NCI-H187 treated with DMSO at 0.1 percent for 48 hours (cell line): ENCODE measurements around the gene SEMA3E.
"Not testable (repeated sequence)": the region's sequence is repeated elsewhere in the genome, so short reads cannot be mapped to it uniquely, and the experiment has no call there.

Experiments used
- DNase-seq: peaks from one replicate; lab custom pipeline; 2025; lab: John Stamatoyannopoulos, UW

SEMA3E gene

DNA sequence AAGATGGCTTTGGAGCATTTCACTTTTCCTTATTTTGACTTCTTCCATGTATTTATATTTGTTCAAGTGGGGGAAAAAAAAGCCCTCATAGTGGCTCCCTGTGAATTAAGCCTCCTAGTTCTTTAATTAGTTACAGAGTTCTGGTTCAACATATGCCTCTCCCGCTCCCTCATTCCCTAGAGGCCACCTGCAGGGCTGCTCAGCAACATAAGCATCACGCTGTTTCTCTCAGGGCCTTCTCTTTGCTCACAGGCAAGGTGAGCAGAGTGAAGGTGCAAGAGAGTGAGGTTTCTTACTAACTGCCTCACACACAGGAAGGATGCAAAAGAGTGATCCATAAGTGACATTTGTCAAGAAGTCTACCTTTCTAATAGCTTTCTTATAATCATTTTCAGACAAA, 196.7 kb downstream of the SEMA3E start:
- no peak for DNase-seq

DNA sequence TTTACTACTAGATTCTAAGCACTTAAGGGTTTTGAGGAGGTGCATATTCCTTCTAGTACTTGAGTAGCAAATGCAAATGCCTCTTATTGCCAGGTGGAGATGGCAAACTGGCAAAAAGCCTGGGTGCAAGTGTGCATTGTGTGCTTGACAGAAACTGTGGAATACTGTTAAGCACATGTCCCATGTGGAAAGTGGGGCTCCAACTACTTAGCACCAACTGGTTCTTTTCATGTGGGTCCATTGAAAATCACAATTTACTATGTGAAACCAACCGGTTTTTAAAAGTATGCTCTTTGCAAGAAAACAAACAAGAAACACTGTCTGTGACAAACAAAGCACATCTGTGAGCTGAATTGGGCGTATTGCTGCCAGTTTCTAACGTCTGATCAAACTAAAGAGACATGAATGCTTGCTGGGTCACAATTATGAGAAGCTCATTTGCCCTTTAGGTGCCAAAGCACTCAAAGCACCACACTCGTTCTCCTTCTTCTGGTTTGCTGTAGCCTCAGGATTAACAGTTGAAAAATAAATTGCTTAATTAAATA, 197.4 kb downstream of the SEMA3E start:
- DNase-seq = no peak

DNA sequence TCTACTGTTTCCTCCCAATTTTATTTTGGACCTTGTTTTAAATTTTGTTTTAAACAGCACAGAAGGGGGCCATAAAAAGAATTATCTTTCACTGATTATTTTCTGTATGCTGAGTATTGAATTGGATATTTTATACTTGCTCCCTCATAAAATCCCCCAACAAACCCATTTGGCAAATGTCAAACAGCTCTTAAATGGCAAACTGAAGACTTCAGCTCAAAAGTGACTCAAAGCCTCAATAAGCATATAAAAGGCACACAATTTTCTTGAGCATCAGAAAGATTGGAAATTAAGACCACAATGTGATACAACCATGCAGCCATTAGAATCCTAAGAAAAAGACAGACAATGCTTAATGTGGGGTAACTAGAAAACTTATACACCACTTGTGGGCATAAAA, 199.2 kb downstream of the SEMA3E start:
- no peak for DNase-seq

DNA sequence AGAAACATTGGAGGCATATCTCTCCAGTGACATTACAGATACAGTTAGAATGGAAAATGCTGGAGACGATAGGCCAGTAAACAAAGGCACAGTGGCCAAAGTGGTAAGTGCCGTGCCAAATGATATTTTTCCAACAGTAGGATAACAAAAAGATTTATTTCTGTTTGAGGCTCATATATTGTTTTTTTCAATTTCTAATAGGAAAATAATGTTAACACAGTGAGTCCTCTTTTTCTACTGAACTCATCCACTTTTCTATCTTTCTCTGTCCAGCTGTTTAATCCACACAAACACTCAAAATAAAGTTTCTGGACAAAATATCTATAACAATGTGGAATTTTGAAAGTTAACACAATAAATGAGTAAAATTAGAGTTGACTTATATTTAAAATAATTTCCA, 201.3 kb downstream of the SEMA3E start:
- DNase-seq = no peak

DNA sequence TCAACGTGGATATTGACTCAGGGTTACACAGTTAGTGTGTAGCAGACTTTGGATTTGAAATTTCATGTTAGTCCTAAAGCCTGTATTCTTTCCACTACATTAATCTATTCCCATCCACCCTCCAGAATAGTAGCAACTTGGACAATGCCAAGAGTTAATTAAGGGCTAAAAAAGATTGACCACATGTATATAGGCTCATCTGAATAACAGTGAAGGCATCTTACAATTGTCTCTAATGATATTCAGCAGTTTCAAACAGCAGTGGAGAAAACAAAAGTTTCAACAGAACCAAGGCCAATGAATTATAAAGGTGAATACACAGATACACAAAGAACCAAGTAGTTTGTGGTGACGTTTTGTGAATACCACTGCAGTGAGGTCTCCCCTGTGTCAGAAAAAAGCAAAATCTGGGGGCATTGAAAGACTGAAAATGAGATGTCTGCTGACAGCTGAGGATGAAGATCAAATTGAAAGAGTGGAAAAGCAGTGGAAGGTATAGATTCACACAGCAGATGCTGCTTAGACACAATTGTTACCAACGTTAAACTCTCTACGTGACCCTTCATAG, 202.8 kb downstream of the SEMA3E start:
- DNase-seq = no peak

DNA sequence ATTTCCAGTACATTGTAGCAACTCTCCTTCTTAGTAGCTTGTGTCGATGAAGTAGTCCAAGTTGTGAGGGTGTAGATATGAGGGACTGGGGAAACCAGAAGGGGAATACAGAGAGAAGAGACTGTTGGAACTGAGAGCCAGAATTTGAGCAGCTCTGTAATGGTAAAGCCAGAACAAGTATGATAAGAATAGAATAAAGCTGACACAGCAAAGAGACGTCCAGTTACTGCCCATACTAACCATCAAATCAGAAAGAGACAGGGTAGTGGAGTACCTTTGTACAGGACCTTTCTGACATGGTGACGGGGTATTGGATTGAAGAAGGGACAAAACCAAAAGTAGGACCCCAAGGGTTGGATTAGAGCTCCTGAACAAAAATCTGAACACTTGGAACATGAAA, 206.0 kb downstream of the SEMA3E start:
- DNase-seq = no peak

DNA sequence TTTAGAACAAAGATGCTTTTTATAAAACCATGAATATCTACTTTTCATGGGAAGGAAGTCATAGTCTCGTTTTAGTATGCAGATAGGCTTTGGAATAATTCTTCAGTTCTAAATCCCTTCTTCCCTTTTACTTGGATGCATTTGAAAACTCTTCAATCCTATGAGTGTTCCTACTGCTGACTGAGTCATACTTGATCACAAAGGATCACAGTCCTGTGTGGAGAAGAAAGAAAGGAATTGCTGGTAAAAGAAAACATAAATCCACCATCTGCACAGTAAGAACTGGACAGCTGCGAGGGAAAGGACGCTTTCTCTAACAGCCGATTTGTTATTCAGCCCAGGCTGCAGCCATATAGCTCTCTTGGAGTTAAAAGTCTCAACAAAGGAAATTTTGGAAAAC, 209.9 kb downstream of the SEMA3E start:
- DNase-seq = no peak

DNA sequence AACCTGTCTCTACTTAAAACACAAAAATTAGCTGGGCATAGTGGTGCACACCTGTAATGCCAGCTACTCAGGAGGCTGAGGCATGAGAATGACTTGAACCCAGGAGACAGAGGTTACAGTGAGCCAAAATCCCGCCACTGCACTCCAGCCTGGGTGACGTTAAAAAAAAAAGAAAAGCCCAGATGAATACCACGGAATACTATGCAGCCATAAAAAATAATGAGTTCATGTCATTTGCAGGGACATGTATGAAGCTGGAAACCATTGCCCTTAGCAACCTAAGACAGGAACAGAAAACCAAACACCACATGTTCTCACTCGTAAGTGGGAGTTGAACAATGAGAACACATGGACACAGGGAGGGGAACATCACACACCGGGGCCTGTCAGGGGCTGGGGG, 218.7 kb downstream of the SEMA3E start:
- not testable (repeated sequence) for DNase-seq

DNA sequence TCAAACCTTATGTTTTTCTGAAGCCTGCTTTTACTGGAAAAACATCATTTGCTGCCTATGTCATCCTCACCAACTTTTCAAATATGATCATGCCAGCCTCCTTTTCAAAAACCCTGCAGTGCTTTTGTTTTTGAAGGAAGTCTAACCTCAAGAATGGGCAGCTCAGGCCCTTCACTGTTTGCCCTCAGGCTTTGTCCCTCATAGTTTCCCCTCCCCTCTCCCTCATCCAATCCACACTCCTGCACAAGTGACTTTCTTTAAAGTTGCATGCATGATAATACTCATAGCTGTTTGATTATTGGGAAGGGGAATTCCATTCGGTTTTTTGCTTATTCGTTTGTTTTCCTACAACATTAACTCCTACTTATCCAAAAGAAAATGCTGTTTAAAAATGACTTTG, 219.4 kb downstream of the SEMA3E start:
- DNase-seq = no peak

DNA sequence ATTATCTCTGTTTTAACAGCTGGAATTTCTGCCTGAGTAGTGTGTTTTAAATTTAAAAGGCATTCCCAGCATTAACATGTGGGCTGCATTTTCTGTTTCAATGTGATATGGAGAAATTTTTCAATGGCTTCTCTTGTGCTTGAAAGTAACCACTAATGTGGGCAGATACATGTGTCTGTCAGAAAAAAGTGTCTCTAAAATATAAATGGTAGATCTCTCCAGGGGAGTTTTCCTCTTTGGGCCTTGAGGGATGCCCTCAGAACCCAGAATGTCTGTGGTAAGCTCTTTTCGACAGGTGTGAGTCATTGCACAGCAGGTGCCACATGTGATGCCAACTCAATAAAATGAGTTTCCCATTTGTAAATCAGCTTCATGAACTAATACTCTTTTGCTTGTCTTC, 221.1 kb downstream of the SEMA3E start:
- DNase-seq = no peak

DNA sequence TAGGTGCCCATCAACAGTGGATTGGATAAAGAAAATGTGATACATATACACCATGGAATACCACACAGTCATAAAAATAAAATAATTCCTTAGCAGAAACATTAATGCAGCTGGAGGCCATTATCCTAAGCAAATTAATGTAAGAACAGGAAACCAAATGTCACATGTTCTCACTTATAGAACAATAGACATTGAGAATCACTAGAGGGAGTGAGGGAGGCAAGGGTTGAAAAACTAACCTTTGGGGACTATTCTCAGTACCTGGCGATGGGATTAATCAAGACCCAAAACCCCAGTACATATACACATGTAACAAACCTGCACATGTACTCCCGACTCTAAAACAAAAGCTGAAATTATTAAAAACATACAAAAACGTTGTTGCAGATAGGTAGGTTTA, 222.6 kb downstream of the SEMA3E start:
- no peak for DNase-seq

DNA sequence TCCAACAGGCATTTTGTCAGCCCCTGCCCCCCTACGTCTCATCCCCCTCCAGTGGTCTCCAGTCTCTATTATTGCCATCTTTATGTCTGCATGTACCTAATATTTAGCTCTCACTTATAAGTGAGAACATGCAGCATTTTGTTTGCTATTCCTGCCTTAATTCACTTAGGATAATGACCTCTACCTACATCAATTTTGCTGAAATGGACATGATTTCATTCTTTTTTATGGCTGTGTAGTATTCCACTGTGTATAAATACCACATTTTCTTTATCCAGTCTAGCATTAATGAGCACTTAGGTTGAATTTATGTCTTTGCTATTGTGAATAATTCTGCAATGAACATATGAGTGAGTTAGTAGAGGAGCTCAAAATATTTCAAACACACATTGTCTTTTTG, 229.9 kb downstream of the SEMA3E start:
- no peak for DNase-seq

DNA sequence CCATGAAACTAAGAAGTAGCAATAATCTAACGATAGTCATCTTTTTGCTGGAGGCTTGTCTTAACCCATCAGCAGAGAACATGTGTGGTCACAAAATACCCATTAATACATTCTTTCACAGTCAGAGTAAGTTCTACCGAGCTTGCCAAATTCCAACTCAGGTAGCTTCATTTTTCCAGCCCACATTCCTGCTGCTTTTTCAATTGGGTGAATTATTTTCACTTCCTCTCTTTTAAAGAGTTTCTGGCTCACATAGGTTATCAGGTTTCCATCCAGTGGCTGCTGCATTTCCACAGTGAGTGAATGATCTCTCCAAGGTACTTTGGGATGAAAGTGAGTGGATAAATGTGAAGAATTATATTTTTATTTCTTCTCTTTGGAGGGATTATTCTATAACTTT, 233.1 kb downstream of the SEMA3E start:
- no peak for DNase-seq

DNA sequence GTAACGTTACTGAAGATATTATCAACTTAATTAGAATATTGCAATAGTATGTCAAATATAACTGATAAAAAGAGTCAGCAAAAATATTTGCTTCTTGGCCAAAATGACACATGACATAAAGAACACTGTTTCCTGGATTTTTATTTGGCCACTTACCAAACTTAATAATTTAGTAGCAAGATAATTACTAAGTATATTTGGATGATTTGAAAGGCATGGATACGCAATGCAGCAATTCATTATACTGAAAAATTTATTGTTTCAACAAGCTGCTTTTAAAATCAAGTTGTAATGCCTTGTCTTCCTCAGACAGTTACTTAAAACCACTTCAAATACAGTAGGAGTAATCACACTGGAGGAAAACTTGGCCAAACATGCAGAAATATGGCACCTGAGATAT, 234.0 kb downstream of the SEMA3E start:
- no peak for DNase-seq

DNA sequence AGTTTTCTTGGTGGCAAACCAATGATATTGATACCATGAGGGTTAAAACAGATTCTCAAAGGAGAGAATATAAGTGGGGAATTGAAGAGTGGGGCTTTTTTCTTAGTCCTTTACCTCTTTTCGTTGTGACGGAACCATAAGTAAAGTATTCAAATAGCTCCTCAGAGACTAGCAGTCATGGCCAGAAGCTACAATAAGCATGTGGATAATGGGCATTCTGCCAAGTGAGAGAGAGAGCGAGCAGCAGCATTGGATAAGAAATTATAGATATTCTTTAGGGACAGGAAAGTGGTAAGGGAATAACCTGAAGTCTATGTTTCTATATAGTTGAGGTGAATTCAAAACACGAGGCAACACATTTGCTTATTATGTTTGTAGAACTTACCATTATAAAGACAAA, 235.1 kb downstream of the SEMA3E start:
- DNase-seq = peak; percentile 50

DNA sequence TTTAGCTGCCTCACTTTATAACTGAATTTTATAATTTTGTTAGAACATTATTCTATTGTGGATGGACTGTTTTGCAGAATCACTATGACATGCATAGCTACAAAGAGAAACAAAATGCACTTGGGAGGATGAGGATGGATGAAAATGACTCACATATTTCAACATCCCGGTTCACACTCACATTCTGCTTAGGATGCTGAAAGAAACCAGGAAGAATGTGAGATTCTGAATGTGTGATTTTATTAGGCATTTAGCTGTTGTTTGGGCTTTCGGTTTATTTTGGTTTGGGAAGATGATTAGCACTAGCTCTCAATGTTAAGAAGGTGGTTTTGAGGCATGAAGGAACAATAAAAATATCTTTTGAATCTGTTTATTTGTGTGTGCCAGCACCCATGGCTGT, 235.5 kb downstream of the SEMA3E start:
- DNase-seq = no peak

DNA sequence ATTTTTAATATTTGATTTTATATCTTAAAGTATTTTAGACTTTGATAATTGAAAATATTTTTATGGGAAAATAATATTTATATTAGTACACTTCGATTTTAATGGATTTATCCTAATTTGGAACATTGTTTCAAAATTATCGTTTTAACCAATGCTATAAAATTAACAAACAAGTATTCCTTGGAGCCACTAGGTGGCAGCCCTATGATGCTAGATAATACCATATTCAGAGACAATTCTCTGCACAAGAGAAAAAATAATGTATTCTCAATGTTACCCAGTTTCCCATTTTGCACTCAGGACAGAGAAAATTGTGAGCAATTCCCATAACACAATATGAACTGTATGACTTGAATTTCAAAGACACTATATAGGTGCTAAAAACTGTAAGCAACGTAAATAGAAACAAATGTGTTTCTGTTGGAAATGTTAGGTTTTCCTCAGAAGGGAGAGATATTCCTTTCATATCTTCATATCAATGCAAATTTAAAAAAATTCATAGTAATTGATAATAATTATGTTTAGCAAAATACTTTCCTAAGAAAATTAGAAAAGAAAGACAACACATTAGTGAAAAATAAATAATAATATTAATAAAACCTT, 237.8 kb downstream of the SEMA3E start:
- DNase-seq = peak; percentile 19

DNA sequence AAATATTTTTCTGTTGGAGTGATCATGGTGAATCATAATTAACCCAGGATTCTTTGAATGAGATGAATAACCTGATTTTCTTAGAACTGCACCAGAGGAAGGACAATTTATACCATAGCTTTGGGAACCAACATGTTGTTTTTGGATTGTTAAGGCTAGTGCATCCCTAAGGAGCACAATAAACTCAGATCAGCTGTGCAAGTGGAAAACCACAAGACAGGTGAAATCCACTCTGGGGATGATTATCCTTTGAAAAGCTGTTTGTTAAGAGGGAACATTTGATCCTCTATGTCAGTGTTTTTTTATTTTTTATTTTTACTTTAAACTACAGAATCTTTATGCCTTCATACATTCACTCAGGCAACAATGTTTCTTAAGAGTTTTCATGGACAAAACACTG, 254.2 kb downstream of the SEMA3E start:
- DNase-seq = peak; percentile 56

DNA sequence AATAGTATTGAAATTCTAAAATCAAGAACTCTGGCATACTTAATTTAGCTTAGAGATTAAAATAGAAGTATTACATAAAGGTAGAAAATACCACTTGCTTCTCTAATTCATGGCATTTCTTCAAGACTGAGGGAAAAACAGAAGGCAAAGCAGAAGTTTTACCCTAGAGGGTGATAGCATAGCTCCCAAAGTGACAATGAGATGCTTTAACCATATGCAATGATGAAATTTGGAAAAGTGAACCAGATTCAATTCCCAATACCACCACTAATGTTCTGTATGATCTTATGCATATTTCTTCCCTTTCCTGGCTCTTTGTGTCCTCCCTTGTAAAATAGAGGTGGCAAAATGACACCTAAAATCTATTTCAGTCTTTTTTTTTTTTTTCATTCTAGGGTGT, 260.5 kb downstream of the SEMA3E start:
- DNase-seq = no peak

DNA sequence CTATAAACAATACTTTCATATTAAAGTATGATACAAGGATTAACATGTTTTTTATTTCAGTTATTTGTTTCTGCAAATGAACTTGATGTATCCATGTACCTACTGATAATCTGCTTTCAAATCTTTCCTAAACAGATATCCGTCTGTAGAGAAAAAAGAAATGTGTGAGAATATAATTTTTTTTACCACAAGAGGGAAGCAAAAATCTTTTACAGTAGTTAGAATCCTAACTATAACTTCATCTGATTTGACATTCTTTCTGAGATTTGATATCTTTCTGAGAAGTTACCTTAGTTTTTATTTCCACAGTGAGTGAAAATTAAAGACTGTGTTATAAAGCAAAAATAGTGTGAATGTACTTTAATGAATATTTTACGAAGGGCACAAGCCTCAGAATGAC, 282.3 kb downstream of the SEMA3E start:
- DNase-seq = no peak

DNA sequence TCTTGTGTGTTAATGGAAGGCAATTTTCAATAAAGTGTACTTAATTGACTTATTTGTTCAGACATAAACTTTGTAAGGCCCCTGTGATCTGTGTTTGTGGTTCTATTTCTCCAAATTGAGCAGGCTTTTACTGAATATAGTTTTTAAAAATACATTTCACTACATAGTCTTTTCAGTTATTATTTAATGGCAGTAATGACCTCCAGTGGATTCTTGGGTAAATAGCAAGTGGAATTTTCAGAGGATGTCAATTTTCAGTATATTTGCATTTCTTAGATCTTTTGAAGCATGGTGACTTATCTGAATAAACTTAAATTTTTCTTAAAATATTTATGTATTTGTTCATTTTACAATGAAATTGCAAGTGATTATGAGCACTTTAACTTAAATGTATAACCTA, 283.2 kb downstream of the SEMA3E start:
- DNase-seq = no peak

DNA sequence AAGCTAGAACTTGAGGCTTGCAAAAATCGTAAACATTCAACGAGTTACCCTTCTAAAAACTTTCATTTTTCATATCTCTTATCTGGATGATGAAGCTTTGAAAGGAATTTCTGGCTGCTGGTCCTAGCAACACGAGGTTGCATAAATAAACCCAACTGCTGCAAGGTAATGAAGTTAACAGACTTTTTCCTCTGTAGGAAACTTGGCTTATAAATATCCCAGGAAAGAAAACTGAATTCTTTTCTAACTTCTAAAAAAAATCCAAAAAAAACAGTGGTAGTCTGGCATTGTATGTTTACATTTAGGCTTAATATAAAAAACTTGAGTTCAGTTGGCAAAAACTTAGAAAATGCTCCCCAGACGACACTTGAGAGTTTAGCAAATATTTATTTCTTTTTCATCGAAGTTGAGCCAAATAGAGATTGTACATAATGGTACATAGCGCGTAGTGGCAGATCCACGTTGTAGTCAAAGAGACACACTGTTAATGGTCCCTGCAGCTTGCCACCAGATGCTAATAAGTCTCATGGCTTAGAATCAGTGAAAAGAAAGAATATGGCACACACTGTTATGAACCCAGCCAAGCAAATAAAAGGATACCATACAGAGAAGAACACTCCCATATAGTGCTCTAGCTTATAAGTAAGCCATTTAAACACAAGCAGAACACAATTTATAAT, 285.9 kb downstream of the SEMA3E start:
- no peak for DNase-seq

DNA sequence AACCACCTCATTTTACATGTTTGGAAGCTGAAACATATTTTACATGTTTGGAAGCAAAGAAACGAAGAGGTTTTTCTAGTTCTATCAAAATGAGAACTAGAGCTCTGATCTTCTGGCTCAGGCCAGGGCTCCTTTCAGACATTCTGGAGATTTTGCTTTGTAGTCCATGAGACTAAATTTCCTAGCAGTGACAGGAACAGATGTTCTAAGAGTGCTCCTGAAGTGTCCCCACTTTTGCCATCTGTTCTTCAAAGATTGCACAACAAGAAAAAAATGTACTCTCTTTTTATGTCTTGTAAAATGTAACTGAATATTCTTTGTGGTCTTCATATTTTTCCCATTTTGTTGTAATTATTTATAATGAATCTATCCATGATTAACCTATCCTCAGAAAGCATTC, 289.8 kb downstream of the SEMA3E start:
- DNase-seq = no peak

DNA sequence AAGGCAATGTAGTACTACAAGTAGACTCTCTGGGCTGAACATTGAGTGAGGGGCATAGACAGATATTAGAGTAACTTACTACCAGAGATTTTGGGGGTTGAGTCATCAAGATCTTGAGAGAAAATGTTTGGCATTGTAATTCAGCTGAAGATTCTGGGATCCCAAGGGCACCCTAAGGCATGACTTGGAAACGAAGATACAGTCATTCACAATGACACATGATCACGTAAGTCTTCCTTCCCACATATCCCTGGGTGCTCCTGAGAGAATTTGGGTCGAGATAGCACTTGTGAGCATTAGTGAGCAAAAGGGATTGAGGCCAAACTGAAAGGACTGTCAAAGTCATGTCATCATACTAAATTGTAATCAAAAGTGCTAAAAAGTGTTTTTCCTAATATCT, 293.8 kb downstream of the SEMA3E start:
- DNase-seq = no peak
